Superior temporal gyrus (tissue), 1 donor: Measurements from ENCODE around the gene GMFB.
"Not testable (repeated sequence)": the region's sequence is repeated elsewhere in the genome, so short reads cannot be mapped to it uniquely, and the experiment has no call there.

Experiments
- DNase-seq: peaks from one replicate; pipeline ENCODE4 v3.0.0-alpha.2; 2016; ENCODE audit errors: extremely low spot score

Gene GMFB

DNA sequence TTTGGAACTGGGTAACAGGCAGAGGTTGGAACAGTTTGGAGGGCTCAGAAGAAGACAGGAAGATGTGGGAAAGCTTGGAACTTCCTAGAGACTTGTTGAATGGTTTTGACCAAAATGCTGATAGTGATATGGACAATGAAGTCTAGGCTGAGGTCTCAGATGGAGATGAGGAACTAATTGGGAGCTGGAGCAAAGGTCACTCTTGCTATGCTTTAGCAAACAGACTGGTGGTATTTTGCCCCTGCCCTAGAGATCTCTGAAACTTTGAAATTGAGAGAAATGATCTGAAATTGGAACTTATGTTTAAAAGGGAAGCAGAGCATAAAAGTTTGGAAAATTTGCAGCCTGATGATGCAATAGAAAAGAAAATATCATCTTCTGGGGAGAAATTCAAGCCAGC is 30.2 kb downstream of the GMFB start:
- DNase-seq = not testable (repeated sequence)

DNA sequence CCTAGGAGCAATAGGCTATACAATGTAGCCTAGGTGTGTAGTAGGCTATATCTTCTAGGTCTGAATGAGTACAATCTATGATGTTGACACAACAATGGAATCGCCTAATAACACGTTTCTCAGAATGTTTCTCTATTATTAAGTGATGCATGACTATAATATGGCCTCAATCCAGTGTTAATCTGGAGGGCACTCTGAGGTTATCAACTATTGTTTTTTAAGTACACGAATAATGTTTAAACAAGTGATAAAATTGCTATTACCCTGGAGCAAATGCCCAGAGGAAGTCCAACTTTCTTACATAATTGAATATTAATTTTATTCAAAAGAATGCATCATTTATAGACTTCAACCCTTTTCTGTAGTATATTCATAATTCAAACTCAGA is 31.2 kb downstream of the GMFB start:
- DNase-seq = no peak

DNA sequence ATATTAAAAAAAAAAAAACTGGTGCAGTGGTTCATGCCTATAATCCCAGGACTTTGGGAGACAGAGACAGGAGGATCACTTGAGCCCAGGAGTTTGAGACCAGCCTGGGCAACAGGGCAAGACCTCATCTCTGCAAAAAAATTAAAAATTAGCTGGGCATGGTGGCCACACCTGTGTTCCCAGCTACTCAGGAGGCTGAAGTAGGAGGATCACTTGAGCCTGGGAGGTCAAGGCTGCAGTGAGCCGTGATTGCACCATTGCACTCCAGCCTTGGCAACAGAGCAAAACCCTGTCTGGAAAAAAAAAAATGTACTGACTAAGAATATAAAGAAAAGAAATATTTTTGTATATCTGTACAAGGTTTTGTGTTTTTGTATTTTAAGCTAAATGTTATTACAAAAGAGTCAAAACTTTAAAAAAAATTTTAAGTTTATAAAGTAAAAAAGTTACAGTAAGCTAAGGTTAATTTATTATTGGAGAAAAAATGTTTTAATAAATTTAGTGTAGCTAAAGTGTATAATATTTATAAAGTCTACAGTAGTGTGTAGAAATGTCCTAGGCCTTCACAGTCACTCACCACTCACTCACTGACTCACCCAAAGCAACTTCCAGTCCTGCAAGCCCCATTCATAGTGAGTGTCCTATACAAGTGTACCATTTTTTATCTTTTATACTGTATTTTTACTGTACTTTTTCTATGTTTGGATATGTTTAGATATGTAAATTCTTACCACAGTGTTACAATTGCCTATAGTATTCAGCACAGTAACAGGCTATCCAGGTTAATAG is 31.8 kb downstream of the GMFB start:
- not testable (repeated sequence) for DNase-seq

GRCh38 chr14:54455363-54455762 is 33.4 kb downstream of the GMFB start:
- no peak for DNase-seq

- not testable (repeated sequence) for DNase-seq
Observed at GRCh38 chr14:54453990-54454389, 34.8 kb downstream of the GMFB start.

DNA sequence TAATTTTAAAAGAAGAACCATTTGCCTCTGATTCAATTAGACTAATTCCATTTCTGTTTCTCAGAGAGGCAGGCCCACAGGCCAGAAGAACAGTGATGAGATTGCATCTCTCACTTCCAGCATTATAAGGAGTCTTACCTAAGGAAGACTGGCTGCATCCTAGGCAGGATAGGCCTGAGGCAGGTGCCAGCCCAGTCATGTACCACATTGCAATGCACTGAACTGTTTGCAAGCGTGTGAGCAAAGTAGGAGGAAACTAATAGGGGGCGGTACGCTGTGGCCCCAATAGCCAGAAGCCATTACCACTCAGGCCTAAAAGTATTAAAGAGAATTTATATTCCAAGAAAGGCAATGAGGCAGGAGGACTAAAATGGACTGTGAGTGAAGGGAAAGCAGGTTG is 35.5 kb downstream of the GMFB start:
- DNase-seq = no peak

DNA sequence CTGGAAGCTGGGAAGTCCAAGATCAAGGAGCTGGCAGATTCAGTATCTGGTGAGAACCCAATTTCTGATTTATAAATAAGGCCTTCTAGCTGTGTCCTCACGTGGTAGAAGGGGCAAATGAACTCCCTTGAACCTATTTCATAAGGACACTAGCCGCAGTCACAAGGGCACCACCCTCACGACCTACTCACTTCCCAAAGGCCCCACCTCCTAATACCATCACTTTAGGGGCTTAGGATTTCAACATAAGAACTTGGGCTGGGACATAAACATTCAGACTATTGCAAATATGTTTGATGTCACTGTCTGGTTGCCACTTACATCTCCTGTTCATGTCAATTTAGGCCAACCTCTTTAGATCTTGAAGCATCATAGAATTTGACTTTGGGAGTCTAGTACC is 36.8 kb downstream of the GMFB start:
- DNase-seq = no peak

DNA sequence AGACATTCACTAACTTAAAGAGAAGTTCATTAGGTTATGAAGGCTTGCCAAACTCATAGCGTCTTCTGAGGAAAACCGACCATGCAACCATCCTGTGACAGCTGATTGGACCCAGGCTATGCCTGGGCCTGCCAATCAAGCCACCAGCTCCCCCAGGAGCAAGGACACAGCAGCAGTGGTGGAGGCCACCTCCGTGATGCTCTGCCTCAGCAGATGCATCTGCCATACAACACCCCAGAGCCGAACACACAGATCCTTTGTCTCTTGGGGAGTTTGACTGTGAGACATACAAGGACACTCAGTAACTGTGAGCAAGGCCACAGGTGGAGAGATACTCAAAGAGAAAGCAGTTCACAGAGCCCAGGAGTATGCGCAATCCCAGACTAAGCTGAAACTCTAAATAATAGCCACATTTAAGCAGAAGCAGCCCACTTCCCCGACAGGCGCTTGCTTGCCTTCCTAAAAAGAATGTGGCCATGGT is 37.6 kb downstream of the GMFB start:
- DNase-seq = no peak

DNA sequence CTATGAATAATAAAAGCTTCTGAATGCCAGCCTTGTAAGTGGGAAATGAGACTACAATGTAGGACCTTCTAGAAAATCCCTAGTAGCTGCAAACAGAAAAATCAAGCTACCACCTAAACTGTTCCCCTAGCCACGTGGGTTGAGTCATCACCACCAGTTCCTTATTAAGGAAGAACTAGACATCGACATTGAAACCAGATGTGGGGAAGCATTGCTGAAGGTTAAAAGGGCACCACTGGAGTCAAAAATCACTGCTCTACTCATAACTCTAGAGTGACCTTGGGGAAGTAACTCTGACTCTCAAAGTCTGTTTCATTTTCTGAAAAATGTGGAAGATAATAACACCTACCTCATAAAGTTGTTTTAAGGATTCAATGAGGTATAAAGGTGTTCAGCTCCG is 38.2 kb downstream of the GMFB start:
- DNase-seq = no peak

GRCh38 chr14:54447231-54447692 is 41.5 kb downstream of the GMFB start:
- DNase-seq = no peak

DNA sequence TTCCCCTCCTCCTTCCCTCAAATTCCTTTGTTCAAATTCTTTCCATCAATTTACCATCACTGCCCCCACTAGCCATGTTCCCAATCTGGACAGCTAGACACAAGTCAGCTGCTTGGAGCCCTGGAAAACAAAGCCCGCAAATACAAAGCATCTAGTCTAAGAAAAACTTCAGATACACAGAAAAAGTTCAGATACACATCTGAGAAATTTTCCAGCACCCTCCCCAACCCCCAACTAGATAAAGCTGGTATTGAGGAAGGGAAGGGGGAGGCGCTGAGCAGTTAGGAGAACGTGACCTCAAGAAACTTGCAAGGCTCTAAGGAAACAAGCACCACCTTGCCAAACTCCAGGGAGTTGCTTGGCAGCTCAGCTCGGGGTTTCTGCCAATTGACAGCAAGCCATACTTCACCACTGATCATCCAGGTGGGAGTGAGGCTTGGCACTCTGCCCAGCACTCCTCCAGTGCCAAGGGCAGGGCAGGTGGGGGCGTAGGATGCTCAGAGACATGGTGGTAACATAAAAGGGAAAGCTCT is 42.6 kb downstream of the GMFB start:
- no peak for DNase-seq

DNA sequence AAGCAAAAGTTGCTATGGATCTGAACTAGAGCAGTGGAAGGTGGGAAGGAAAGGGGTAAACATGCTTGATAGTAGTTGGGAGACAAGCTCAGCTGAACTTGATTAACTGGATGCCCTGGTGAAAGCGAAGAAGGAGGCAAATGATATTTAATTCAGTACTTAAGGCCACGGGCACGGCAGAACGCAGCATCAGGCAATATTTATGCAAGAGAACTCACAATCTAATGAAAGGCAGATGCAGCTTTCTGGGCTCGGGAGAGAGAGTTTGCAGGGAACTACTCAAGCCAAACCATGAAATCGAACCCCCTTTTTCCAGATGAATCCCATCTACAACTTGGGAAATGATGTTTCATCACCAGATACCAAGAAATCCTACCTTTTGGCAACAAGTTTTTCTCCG is 44.1 kb downstream of the GMFB start:
- DNase-seq = no peak

GRCh38 chr14:54443981-54444380 is 44.8 kb downstream of the GMFB start:
- DNase-seq = no peak

GRCh38 chr14:54442961-54443360 is 45.8 kb downstream of the GMFB start:
- DNase-seq = not testable (repeated sequence)

DNA sequence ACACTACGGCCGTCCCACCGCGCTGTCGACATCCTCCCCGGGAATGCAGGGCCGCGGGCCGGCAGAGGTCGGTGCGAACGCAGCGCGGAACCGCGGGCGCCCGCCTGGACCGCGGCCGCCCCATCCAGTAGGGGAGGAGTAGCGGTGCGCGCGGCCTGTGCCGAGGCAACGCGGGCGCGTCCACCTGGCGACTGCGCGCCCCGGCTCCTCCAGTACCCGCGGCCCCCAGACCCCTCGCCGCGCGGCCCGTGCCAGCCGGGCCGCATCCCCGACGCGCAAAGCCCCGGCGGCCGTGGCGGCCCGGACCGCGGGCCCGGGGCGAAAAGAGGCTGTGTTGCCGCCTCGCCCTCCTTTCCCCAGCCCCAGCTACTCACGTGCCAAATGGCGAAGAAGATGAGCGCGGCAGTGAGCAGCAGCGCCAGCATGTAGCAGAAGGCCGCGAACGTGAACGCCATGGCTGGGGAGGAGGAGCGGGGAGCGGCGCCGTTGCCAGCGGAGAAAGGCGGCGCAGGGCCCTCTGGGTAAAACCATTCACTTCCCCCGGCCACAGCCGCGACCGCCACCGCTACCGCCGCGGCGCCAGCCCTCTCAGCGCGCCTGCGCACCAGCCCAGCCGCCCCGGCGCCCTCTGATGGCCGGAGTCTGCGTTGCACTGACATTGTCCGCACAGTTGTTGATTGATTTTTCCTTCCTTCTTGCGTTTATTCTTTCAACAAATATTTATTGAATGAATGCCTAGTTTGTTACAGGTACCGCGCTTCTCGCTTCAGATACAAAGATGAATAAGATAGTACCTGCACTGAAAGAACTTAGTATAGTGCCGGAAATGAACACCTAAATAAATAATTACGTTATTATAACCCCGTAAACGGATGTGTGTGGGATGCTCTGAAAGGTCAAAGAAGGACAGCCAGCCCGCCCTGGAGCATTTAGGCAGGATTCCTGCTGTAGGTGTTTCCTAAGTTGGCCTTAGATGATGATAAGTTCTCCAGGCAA is 47.6 kb downstream of the GMFB start, which contains the start of gene CNIH1:
CNIH1 (minus strand) TSS at position 502 of the 996 bp plus-strand sequence; CDS start at position 455, 47 bp downstream.
- peak; percentile 94 for DNase-seq

- DNase-seq = peak; percentile 34
Observed at GRCh38 chr14:54440476-54440872, 48.3 kb downstream of the GMFB start.

GRCh38 chr14:54440037-54440436 is 48.7 kb downstream of the GMFB start:
- DNase-seq = no peak

GRCh38 chr14:54438703-54439102 is 50.1 kb downstream of the GMFB start:
- DNase-seq = no peak

GRCh38 chr14:54437954-54438353 is 50.8 kb downstream of the GMFB start:
- DNase-seq = not testable (repeated sequence)

- peak; percentile 5 for DNase-seq
Observed at GRCh38 chr14:54435500-54435981, 53.2 kb downstream of the GMFB start.

DNA sequence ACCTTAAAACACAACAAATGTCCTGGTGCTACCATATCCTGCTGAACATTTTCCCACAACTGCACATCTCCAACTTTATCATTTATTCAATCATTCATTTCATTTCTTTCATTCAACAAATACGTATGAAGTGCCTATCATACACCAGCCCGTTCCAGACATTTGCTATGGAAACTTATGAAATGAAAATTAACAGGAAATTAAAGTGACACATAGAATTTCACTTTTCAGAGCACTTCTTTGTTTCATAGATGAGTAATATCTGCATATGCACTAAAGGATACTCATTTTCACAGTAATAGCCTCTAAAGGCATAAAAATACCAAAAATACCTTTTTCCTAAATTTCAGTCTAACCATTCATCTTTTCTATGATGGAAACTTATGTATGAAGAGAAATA is 60.3 kb downstream of the GMFB start:
- DNase-seq = no peak

DNA sequence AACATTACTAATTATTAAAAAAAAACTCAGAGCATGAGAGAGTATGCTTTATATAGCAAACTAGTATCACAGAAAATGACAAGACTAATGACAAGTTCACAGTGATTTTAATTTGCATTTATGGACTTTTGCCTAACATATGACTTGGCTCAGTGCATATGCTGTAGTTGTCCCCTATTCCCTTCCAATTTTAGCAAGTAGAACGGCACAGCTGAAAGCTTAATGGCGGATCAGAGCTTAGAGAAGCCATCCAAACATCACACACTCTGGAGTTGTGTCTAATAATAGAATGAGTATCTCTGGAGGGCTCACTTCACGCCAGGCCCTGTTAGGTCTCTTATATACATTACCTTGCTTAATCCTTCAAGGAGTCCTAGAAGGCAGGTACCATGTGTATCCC is 60.9 kb downstream of the GMFB start:
- DNase-seq = peak; percentile 60
